Activated naive CD4-positive, alpha-beta T cell treated with anti-CD3 and anti-CD28 coated beads for 36 hours (primary cell): ENCODE measurements around the gene RBM19. TPM values are rescaled to one million over a fixed set of nuclear protein-coding genes. Genes with fewer than 3 reads are reported as not detected.
A peak's percentile ranks its signal among the peaks of the same experiment; 100 is the strongest.

ENCODE experiments used
- CTCF ChIA-PET: fragments of 350-600 bp; sonication (Branson Sonifier 250); formaldehyde crosslinking; loops from one replicate; lab custom pipeline; 2021; ENCODE audit warnings: antibody characterized with exemption; lab: Charles Lee
- DNase-seq: peaks from one replicate; pipeline ENCODE4 v3.0.0-alpha.2; 2020
- H3K27ac Mint-ChIP-seq: one replicate; pipeline ENCODE4 v1.8.0; 2021; ENCODE audit warnings: mild to moderate bottlenecking, mixed read lengths
- H3K27me3 Mint-ChIP-seq: one replicate; pipeline ENCODE4 v1.8.0; 2021; ENCODE audit warnings: low read depth, mixed read lengths
- H3K36me3 Mint-ChIP-seq: one replicate; pipeline ENCODE4 v1.8.0; 2021; ENCODE audit warnings: low read depth, mixed read lengths
- H3K4me1 Mint-ChIP-seq: one replicate; pipeline ENCODE4 v1.8.0; 2021; ENCODE audit warnings: low read depth, mixed read lengths
- H3K4me3 Mint-ChIP-seq: one replicate; pipeline ENCODE4 v1.8.0; 2021; ENCODE audit warnings: mild to moderate bottlenecking, moderate library complexity, mixed read lengths
- H3K9me3 Mint-ChIP-seq: one replicate; pipeline ENCODE4 v1.8.0; 2021; ENCODE audit warnings: mixed read lengths
- intact Hi-C: fragments of 100-400 bp; cut with micrococcal nuclease; formaldehyde crosslinking; loops from one replicate; pipeline ENCODE4 v1.15.1; 2023
- total RNA-seq, 2 experiments: library from RNA; stranded (reverse); gene quantifications; one replicate each; pipeline ENCODE4 v1.2.3, GENCODE V29; 2021

RBM19 gene
- total RNA-seq, 2 experiments from 2014 or later: 89.0 to 96.2 TPM

DNA sequence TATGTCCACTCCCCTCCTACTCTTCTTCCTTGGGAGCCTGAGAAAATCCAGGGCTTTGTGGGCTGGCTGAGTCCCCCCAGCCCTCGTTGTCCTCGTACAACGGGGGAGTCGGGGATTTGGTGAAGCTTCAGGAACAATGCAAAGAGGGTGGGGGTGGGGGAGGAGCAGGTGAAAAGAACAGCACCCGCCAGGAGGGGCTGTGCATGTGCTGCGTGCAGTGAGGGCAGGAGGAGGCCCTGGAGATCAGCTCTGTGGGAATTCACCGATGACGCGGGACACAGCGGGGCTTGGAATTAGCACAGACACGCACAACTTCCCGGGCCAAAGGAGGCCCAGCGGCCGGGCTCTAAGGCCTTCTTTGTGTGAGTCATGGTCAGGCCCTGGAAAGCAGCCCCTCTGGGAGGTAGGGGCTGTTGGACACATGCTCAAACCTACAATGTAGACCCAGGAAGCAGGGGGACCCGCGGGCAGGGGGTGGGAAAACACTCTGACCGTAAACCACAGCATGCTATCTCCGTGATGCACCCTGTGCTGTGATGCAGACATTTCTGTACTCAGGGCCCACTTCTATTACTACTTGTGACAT is 32.8 kb downstream of the RBM19 start:
- H3K27me3 Mint-ChIP-seq: no peaks in the 10 kb centered on the region
- peaks cover 2% of the 10 kb centered on the region for H3K4me1 Mint-ChIP-seq
- H3K9me3 Mint-ChIP-seq: no peaks in the 10 kb centered on the region
- no peak overlapping the region for H3K4me3 Mint-ChIP-seq
- peaks cover 40% of the 10 kb centered on the region for H3K36me3 Mint-ChIP-seq
- no peak for DNase-seq
- intact Hi-C loops: no loop called here
- H3K27ac Mint-ChIP-seq: no peak overlapping the region
- CTCF ChIA-PET: no interaction called here

DNA sequence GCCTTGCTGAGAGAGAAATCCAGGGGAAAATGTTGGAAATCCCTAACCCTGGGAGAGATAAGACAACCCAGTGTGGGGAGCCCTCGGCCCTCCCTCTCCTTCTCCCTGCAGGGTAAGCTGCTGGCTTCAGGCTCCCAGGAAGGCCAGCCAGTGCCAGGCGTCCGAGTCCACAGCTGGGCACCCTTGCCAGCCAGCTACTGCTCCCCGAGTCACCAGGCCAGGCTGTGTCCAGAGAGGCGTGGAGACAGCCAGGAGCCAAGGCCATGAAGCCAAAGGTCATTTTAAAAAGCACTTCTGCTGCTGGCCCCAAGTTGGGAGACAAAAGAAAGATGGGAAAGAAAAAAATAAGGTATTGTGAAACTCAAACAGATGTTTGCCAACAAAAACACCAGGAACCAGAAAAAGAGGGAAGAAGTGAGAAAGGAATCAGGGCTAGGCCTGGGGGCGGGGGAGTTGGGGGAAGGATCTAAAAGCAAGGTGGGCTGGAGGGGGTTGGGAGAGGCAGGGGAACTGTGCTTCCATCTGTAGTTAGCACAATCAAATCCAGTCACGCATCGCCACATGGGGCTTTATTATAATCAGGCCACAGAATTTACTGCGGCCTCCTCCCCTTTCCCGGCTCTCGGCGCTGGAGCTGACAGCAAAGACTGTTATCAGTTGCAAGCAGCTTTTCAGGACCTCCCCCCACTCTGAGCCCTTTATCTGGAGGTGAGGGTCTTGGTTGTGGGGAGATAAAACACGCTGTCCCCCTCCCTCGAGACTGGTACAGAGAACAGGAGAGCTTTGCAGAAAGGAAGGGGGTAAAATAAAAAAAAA is 33.5 kb downstream of the RBM19 start:
- CTCF ChIA-PET: no interaction called here

DNA sequence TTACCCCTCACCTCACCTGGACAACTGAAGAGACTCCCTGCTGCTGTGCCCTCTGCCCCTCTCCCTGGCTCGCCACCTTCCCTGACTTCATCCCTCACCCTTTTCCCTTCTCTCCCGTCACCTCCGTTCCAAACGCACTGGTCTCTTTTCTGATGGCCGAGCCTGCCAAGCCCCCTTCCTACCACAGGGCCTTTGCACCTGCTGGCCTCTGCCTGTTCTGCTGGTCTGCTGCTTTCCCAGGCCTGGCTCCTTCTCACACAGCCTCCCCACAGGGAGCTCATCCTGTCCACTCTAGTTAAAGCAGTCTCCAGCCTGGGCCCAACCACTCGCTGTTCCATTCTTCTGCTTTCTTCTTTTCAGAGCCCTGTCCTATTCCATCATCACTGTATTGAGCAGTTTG is 34.6 kb downstream of the RBM19 start:
- H3K27me3 Mint-ChIP-seq: no peaks in the 10 kb centered on the region
- no peak for DNase-seq
- intact Hi-C loops: no loop called here
- no peaks in the 10 kb centered on the region for H3K9me3 Mint-ChIP-seq
- H3K36me3 Mint-ChIP-seq: peaks cover 46% of the 10 kb centered on the region
- H3K4me1 Mint-ChIP-seq: peaks cover 4% of the 10 kb centered on the region
- H3K27ac Mint-ChIP-seq: no peak overlapping the region
- CTCF ChIA-PET: no interaction called here
- no peak overlapping the region for H3K4me3 Mint-ChIP-seq

More for the DNA sequence above, 33.5 kb downstream of the RBM19 start:
- peaks cover 2% of the 10 kb centered on the region for H3K4me1 Mint-ChIP-seq
- no peak overlapping the region for H3K27ac Mint-ChIP-seq
- no peaks in the 10 kb centered on the region for H3K27me3 Mint-ChIP-seq
- intact Hi-C loops: no loop called here
- no peaks in the 10 kb centered on the region for H3K9me3 Mint-ChIP-seq
- DNase-seq: no peak
- no peak overlapping the region for H3K4me3 Mint-ChIP-seq
- peaks cover 39% of the 10 kb centered on the region for H3K36me3 Mint-ChIP-seq

DNA sequence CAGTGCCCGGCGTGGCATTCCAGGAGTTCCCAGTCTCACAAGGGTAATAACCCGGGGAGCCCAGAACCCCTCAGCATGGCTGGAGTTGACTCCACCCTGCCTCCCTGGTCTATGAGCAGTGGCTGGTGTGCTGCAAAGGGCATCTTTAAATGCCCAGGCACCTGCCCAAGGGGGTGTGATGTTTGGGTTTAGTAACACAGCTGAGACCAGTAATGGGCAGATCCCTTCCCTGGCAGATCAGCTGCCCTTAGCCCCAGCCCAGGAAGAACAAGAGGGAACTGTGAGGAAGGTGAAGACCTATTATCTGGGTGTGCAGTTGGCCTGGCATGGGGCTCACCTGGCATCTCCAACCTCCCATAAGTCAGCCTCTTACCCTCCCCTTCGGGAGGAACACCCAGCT is 35.9 kb downstream of the RBM19 start:
- intact Hi-C loops: no loop called here
- CTCF ChIA-PET: no interaction called here
- no peaks in the 10 kb centered on the region for H3K27me3 Mint-ChIP-seq
- peaks cover 50% of the 10 kb centered on the region for H3K36me3 Mint-ChIP-seq
- H3K4me1 Mint-ChIP-seq: peaks cover 4% of the 10 kb centered on the region
- H3K27ac Mint-ChIP-seq: no peak overlapping the region
- H3K4me3 Mint-ChIP-seq: no peak overlapping the region
- no peak for DNase-seq
- no peaks in the 10 kb centered on the region for H3K9me3 Mint-ChIP-seq

DNA sequence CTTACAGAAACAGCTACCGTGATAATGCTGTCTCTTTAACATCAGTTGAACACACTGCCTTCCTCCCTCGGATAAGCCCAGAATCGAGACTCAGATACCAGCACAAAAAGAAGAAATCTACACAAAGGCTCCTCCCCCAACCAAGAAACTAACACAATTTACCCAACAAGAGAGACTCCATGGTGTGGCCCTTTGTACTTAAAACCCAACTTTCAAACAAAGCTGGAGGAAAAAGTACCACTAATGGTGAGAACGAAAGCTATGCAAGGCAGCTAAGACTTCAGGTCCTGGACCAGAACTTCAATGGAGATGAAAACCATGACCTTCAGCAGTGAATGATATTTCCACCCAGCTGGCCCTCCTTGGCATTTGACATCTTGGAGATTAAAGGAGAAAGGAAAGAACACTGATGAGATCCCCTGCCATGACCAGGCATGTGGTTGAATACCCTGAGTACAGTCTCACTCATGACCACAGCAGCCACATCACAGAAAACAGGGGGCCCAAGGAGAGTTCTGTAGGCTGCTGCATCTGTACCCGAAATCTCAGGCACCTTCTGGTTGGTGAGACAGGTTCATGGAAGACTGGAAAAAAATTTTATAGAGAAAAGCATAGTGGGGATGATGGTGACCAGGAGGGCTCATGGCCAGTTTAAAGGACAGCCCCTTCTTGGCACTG is 36.7 kb downstream of the RBM19 start:
- Mint-ChIP-seq H3K4me1 (peaks cover 4% of the 10 kb centered on the region), H3K27me3 (no peaks in the 10 kb centered on the region), H3K4me3 (no peak overlapping the region), H3K9me3 (no peaks in the 10 kb centered on the region), H3K27ac (no peak overlapping the region), H3K36me3 (peaks cover 52% of the 10 kb centered on the region)
- DNase-seq: peak; percentile 7
- CTCF ChIA-PET: no interaction called here
- intact Hi-C loops: no loop called here

DNA sequence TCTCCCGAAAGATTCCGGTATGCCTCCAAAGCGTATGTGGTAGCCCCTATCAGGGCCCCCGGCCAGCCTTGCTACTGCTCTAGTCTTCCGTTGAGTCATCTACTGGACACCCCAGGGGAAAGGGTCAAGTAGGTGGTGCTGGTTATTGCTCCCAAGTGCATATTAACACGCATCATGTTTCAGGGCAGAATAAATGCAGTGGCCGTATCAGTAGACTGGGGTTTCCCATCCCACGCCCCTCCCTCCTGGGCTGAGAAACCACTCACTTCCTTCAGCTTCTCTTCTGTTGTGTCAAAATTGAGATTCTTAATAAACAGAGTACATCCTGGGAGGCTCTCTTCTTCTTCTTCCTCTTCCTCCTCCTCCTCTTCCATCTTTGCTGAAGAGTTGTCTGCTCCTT is 39.3 kb downstream of the RBM19 start:
- Mint-ChIP-seq H3K9me3 (no peaks in the 10 kb centered on the region), H3K36me3 (peaks cover 56% of the 10 kb centered on the region), H3K27me3 (no peaks in the 10 kb centered on the region), H3K4me3 (no peak overlapping the region), H3K27ac (peak overlapping the region; percentile 18), H3K4me1 (peaks cover 4% of the 10 kb centered on the region)
- intact Hi-C loops: no loop called here
- no peak for DNase-seq
- CTCF ChIA-PET: no interaction called here

DNA sequence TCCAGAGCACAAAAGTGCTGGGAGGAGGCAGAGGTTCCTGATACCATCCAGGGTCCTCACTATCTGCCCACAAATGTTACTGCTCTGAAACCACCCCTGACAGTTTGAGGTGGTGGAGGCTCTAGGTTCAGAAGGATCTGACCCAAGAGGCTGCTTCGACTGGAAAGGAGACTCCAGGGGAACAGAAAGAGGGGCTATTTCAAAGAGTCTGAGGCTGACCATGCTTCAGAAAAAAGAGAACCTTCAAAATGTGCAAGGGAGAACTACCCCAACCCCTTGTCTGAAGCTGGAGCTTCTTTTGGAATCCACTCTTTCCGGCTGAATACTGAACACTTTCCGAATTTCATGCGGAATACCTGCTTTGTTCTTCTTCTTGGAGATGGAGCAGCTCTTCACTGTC is 41.8 kb downstream of the RBM19 start:
- CTCF ChIA-PET: no interaction called here
- Mint-ChIP-seq H3K36me3 (peaks cover 64% of the 10 kb centered on the region), H3K27me3 (no peaks in the 10 kb centered on the region), H3K9me3 (no peaks in the 10 kb centered on the region), H3K4me1 (peaks cover 2% of the 10 kb centered on the region), H3K27ac (no peak overlapping the region), H3K4me3 (no peak overlapping the region)
- DNase-seq: no peak
- intact Hi-C loops: no loop called here

DNA sequence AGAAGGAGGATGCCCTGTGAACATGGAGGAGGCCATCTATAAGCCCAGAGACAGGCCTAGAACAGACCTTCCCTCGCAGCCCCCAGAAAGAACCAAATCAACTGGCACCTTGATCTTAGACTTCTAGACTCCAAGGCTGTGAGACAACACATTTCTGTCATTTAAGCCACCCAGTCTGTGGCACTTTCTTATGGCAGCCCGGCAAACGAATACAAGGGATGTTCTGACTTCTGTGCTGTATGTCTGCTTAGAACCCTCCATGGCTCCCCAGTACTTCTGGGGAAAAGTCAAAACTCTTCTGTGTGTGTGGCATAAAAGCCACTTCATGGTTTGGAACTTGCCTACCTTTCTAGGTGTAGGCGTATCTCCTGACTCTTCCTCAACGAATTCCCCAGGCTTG is 42.9 kb downstream of the RBM19 start:
- DNase-seq: no peak
- Mint-ChIP-seq H3K4me3 (no peak overlapping the region), H3K36me3 (peaks cover 68% of the 10 kb centered on the region), H3K27me3 (no peaks in the 10 kb centered on the region), H3K27ac (no peak overlapping the region), H3K9me3 (no peaks in the 10 kb centered on the region), H3K4me1 (peaks cover 2% of the 10 kb centered on the region)
- intact Hi-C loops: no loop called here
- CTCF ChIA-PET: no interaction called here

DNA sequence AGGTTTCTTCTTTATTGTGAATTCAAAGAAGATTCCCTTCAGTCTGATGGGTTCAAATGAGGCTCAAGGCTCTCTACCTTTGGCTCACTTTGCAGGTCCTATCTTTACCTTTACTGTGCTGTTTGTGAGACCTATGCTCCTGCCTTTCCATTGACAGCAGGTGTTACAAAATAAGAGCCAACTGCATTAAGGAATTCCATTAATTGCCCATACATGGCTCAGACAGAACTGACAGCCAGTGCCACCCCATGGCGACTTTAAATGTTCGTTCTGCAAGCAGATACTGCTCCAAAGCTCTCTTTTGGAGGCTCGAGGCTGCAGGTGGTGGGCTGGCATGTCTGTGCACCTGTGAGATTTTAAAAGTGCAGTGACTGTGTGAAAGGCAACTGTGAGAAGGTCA is 44.7 kb downstream of the RBM19 start:
- CTCF ChIA-PET: no interaction called here
- no peaks in the 10 kb centered on the region for H3K27me3 Mint-ChIP-seq
- no peaks in the 10 kb centered on the region for H3K4me1 Mint-ChIP-seq
- no peak overlapping the region for H3K4me3 Mint-ChIP-seq
- peaks cover 66% of the 10 kb centered on the region for H3K36me3 Mint-ChIP-seq
- no peak for DNase-seq
- intact Hi-C loops: no loop called here
- H3K9me3 Mint-ChIP-seq: no peaks in the 10 kb centered on the region
- H3K27ac Mint-ChIP-seq: no peak overlapping the region

DNA sequence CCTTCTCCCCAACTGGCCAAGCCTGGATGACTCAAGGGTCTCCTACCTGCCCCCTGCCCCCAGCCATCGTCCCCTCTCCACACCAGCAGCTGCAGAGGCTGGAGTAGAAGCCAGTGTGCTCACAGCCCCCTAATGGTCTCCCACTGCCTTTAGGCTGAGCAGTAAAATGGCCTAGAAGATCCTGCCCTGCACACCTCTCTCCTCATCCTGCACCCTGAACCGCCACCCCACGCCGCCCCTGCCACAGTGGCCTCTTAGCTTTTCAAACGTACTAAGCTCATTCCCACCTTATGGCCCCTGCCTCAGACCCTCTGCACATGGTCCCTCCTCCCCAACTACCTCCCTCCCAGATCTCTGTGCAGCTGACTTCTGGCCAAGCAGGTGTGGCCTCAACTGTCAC is 46.3 kb downstream of the RBM19 start:
- Mint-ChIP-seq H3K4me3 (no peak overlapping the region), H3K27ac (peak overlapping the region; percentile 46), H3K27me3 (no peaks in the 10 kb centered on the region), H3K36me3 (peaks cover 63% of the 10 kb centered on the region), H3K9me3 (no peaks in the 10 kb centered on the region), H3K4me1 (no peaks in the 10 kb centered on the region)
- intact Hi-C loops: loop anchor here (10.0 kb wide), 1 partner anchor 265 kb away; no protein-coding TSS in a partner anchor
- CTCF ChIA-PET: interaction anchor here (1.1 kb wide), 1 partner anchor 9 kb away, joined by 3 read pairs; no protein-coding TSS in a partner anchor
- DNase-seq: no peak

DNA sequence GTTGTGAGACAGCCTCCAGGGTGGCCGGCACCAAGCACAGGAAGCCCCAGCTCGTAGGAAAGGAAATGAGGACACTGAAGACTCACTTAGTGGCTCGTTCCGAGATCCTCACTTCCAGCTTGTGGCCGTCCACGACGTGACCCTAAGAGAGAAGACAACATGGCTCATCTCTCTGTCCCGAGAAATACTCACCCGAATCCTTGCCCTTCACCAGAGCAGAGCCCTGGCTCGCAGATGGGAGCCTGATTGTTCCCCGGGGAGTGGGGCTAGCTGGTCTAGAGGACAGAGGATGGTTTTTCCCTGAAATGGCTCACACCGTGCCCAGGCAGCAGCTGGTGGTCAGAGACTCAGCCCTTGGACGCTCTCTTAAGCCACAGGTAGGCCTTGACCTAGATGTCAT is 47.8 kb downstream of the RBM19 start:
- H3K27ac Mint-ChIP-seq: no peak overlapping the region
- CTCF ChIA-PET: interaction anchor here (0.7 kb wide), 1 partner anchor 170 kb away, joined by 3 read pairs; no protein-coding TSS in a partner anchor
- H3K4me3 Mint-ChIP-seq: no peak overlapping the region
- H3K9me3 Mint-ChIP-seq: no peaks in the 10 kb centered on the region
- H3K36me3 Mint-ChIP-seq: peaks cover 57% of the 10 kb centered on the region
- intact Hi-C loops: loop anchor here (10.0 kb wide), 1 partner anchor 264 kb away; no protein-coding TSS in a partner anchor
- H3K27me3 Mint-ChIP-seq: no peaks in the 10 kb centered on the region
- H3K4me1 Mint-ChIP-seq: no peaks in the 10 kb centered on the region
- DNase-seq: no peak

DNA sequence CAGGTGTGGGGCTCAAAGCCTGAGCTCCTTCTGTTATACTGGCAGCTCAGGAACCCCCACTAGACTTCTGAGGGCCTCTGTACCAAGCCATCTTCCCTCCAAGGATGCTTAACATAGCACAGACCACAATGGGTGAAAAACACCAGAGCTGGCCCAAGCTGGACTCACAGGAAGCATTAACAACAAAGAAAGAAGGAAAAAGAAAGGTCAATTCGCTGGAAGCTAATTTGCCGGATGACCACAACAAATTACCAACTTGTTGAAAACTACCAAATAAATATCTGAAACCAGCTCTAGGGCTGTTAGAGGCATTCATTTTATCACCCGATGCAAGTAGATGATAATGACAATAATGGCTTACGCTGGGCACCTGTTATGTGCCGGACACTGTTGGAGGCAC is 48.7 kb downstream of the RBM19 start:
- H3K4me1 Mint-ChIP-seq: no peaks in the 10 kb centered on the region
- no peaks in the 10 kb centered on the region for H3K9me3 Mint-ChIP-seq
- DNase-seq: no peak
- no peaks in the 10 kb centered on the region for H3K27me3 Mint-ChIP-seq
- no peak overlapping the region for H3K4me3 Mint-ChIP-seq
- peaks cover 57% of the 10 kb centered on the region for H3K36me3 Mint-ChIP-seq
- CTCF ChIA-PET: no interaction called here
- intact Hi-C loops: loop anchor here (10.0 kb wide), 1 partner anchor 263 kb away; no protein-coding TSS in a partner anchor
- H3K27ac Mint-ChIP-seq: no peak overlapping the region
